ENCODE data around the gene BLTP2.

DNA sequence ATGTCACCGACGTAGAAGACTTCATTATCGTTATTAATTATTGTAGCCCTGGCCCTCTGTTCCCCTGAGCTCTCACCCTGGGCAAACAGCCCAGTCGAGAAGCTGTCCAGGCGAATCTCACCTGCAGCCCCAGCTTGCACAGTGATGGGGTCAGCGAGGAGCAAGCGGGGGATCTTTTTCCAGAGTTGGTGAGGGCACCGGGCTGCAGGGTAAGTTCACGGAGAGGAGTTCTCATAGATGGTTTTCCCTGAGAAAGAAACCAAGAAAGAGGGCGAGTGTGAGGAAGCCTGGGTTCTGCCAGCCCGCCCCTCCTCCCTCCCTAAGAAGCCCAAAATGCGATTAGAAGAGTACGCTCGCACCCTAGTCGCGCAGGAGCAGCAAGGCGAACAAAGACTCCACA, 46.6 kb downstream of the BLTP2 start:
- no peak for TF ChIP-seq EZH2 (IDR thresholded peaks at IDR 0.05; ENCODE audit: borderline replicate concordance, control insufficient read depth, low read depth, low read length)
- TF ChIP-seq POLR2AphosphoS5 (IDR thresholded peaks at IDR 0.05; ENCODE audit: low read length): no peak
- TF ChIP-seq, protein P1, sequence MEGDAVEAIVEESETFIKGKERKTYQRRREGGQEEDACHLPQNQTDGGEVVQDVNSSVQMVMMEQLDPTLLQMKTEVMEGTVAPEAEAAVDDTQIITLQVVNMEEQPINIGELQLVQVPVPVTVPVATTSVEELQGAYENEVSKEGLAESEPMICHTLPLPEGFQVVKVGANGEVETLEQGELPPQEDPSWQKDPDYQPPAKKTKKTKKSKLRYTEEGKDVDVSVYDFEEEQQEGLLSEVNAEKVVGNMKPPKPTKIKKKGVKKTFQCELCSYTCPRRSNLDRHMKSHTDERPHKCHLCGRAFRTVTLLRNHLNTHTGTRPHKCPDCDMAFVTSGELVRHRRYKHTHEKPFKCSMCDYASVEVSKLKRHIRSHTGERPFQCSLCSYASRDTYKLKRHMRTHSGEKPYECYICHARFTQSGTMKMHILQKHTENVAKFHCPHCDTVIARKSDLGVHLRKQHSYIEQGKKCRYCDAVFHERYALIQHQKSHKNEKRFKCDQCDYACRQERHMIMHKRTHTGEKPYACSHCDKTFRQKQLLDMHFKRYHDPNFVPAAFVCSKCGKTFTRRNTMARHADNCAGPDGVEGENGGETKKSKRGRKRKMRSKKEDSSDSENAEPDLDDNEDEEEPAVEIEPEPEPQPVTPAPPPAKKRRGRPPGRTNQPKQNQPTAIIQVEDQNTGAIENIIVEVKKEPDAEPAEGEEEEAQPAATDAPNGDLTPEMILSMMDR (IDR thresholded peaks at IDR 0.05 in 2 of 3, conservative IDR thresholded peaks at IDR 0.05 in 1 of 3; ENCODE audit: control insufficient read depth in 2 of 3, extremely low read depth in 1 of 3, insufficient read depth in 1 of 3, low read depth in 3 of 3, low read length in 3 of 3): no peak
